ENCODE measurements around the gene LGALS9B.
"Not testable (repeated sequence)": the region's sequence is repeated elsewhere in the genome, so short reads cannot be mapped to it uniquely, and the experiment has no call there.

The LGALS9B gene

GRCh38 chr17:20466553-20466952 lies 786 bp downstream of the LGALS9B start:
- DNase-seq = not testable (repeated sequence)

- DNase-seq = not testable (repeated sequence)
These were observed 1.8 kb downstream of the LGALS9B start for GRCh38 chr17:20465535-20465934.

DNA sequence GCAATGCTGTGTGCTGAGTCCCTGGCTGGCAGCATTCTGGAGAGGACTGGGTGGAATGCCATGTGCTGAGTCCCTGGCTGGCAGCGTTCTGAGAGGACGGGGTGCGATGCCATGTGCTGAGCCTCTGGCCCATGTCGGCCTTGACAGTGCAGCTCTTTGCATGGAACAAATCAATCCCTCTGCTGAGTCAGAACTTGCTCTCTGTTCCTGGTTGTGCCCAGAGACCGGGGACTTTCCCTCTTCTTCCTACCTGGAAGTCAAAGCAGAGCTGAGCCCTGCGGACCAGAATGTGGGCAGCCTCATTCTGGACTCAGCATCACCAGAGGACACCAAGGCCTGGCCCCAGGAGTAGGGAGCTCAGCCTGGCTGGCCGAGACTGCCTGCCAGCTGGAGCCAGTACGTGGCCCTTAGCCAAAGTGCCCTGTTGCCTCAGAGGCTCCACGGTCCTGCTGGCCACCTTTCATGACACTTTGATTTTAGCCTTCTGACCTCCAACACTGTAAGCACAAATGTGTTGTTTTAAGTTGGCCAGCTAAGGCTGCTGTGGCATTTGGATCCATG lies 2.4 kb downstream of the LGALS9B start:
- not testable (repeated sequence) for DNase-seq

DNA sequence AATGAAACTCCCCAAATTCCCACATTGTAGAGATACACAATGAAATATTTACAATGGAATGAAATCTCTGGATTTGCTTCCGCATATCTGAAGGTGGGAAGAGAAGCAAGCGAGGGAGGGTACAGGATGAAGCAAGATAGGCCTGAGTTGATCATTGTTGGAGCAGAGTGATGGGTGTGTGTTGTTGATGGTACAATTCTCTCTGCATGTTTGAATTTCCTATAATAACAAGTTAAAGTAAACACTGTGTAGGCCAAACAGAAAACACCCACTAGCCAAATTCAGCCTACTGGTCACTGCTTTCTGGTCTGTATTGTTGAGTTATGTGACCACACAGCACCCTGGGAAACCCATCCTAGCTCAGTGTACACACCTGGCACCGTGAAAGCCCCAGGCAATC lies 5.2 kb downstream of the LGALS9B start:
- not testable (repeated sequence) for DNase-seq

DNA sequence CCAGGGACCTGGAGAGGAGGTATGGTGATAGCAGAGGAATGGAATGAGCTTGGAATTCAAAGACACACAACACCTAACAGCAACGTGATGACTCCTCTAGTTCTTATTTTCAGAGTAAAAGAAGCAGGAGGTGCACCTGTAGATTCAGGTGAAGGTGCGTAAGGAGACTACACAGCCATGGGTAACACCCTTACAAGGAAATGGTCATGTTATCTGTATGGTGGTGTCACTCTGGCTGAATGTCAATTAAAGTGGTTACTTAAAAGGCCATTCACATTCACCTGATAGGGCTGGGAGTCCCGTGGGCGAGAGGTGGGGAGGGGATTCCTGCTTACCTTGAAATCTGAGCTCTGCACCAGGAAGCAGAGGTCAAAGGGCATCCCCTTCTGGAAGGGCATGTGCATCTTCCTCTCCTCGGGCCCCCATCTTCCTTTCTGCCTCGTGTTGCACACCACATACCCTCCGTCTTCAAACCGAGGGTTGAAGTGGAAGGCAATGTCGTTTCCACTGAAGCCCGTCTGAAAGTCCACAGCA lies 9.4 kb downstream of the LGALS9B start:
- DNase-seq = not testable (repeated sequence)

- not testable (repeated sequence) for DNase-seq
These were observed 12.2 kb downstream of the LGALS9B start for GRCh38 chr17:20455106-20455505.

GRCh38 chr17:20453820-20454434 lies 13.4 kb downstream of the LGALS9B start:
- DNase-seq = not testable (repeated sequence)

DNA sequence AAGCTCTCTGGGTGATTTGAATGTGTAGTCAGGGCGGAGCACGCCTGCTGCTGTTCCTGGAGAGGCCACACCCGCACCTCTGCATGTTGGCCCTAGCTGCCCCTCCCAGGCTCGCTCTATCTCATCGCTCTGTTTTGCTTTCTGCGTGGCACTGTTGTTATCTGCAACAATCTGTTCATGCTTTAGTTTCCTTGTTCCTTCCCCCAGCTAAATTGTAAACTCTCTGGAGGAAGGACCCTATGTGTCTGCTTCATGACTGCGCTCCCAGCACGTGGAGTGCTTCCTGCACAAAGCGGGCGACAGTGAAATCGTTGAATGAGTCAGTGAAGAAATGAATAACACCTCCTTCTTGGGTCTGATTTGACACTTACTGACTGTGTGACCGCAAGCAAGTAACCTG lies 16.5 kb downstream of the LGALS9B start:
- not testable (repeated sequence) for DNase-seq

DNA sequence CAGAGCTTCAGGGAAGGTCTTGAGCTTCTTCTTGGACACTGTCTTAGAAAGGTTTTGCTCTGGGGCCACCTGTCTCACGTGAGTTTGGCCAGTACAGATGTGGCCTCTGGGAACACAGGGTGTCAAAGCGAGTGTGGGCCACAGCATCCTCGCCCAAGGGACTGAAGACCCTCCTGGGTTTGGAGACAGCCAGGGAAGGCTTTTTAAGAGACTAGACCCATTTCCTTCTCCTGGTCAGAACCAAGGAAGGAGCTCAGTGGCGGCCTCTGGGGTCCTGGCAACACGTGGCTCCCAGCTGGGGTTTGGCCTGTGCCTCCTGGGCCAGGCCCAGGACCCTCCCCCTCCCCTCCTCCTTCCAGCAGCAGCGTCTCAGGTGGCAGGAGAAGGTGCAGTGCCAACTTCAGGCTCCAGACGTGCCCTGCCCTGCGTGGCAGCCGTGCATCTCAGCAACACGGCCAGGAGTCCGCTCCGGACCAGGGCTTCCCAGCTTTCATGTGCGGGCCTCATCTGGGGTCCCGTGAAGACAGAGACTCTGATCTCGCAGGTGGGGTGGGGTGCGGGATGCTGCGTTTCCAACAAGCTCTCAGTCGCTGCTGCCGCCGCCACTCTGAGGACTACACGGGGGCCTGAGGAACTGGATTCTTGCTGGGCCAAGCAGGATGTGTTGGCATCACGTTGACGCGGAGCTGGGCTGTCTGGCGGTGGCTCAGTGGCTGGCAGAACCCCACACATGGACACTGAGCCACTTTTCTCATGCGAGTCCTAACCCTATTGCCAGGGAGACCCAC lies 19.6 kb downstream of the LGALS9B start:
- not testable (repeated sequence) for DNase-seq

- not testable (repeated sequence) for DNase-seq
These were observed 20.4 kb downstream of the LGALS9B start for GRCh38 chr17:20446895-20447294.

DNA sequence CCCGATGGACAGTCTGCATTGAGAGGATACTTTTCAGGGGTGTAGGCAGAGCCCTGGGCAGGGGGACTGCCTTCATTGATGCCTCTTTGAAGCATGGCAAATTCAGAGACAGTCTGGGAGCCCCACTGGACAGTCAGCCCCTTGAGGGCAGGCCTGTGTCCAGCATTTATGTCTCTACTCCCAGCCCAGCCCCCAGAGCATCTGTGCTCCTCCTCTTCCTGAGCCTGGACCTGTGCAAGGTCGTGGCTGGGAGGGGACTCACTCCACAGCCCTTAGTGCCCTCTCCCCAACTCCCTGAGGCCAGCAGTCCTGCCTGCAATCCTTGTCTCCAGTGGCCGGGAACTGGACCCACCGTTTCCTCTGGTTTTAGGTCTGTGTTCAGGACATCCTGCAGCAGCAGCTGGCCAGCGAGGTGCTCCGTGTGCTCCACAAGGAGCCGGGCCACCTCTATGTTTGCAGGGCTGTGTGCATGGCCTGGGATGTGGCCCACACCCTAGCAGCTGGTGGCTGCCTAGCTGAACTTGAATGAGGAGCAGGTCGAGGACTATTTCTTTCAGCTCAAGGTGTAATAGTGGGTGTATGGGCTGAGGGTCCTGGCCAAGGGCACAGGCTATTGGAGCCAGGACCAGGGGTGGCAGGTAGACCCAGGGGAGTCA lies 22.6 kb downstream of the LGALS9B start:
- DNase-seq = not testable (repeated sequence)

DNA sequence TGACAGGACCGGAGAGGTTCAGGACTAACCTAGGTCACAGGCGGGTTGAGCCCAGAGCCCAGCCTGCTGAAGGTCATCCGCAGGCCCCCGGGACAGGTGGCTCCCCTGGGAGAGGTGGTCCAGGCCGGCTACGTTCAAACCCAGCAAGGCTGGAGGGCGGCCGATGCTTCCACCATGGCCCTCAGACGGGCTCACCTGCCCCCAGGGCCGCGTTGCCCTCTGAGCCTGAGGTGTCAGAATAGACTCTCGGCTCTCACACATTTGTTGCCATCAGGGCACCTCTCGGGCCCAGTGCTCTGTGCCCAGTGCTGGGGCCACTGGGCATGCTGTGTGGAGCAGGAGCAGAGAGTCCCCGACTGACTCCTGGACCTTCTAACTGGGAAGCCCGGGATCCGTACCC lies 23.2 kb downstream of the LGALS9B start:
- DNase-seq = not testable (repeated sequence)

- not testable (repeated sequence) for DNase-seq
These were observed 23.7 kb downstream of the LGALS9B start for GRCh38 chr17:20443632-20444031.

DNA sequence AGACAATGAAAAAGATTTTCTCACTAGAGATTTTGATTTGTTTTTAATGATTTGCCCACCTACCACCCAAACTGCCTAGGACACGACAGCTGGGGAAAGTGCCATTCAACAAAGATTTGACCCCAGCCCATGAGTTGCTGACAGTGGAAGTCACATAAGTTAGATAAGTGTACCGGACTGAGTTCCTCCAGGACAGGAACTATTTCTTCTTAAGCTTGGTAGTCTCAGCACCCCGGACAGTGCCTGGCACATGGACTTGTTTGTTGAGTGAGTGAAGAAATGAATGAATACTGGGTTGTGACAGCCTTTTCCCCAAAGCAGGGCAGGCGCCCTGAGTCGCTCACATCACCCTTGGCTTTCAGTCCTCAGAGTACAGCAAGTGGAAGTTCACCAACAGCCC lies 26.7 kb downstream of the LGALS9B start:
- not testable (repeated sequence) for DNase-seq

GRCh38 chr17:20435166-20435565 lies 32.2 kb downstream of the LGALS9B start:
- not testable (repeated sequence) for DNase-seq

- not testable (repeated sequence) for DNase-seq
These were observed 34.0 kb downstream of the LGALS9B start for GRCh38 chr17:20433382-20433781.

DNA sequence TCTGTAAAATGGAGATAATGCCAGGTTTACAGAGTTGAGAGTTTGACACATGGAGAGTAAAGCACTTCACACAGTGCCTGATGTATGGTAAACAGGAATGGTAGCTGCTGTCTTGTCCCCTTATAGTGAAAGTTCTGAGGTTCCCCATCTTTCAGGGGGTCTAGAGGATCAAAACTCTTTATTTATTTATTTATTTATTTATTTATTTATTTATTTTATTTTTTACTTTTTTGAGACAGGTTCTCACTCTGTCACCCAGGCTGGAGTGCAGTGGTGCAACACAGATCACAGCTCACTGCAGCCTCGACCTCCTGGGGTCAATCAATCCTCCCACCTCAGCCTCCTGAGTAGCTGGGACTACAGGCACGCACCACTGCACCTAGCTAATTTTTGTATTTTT lies 40.1 kb downstream of the LGALS9B start:
- DNase-seq = not testable (repeated sequence)

DNA sequence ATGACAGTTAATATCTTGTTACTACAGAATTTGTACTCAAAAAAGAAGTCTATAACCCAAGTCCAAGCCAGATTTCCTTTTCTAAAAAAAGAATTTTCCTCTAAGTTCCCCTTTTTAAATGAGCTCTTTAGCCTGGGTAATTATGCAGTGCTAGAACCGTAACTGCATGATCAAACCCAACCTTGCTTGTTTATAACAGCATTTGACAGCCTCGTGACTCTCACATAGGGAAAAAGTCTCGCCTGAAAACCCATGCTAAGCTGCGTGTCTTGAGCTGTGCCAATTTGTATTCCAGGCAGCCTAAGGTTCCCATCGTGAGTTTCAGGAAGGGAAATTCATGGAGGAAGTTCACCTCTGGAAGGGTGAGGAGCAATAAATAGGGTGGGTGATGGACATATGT lies 44.5 kb downstream of the LGALS9B start:
- DNase-seq = not testable (repeated sequence)

DNA sequence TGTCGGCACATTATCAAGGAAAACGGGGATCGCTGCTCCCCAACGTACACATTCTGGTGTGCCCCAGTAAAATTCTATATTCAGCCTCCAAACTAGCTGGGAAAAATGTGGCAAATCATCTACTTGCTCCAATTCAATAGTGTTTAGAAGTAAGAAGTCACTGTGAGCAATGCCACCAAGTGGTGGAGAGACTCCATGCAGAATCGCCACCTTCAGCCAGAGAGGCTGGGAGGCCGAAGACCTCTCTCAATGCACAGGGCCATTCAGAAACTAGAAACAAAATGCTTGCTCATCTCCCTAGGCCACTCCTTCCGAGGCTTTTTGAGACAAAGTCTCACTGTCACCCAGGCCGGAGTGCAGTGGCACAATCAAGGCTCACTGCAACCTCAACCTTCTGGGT lies 48.5 kb downstream of the LGALS9B start:
- not testable (repeated sequence) for DNase-seq

GRCh38 chr17:20417492-20418080 lies 49.8 kb downstream of the LGALS9B start:
- DNase-seq = not testable (repeated sequence)

DNA sequence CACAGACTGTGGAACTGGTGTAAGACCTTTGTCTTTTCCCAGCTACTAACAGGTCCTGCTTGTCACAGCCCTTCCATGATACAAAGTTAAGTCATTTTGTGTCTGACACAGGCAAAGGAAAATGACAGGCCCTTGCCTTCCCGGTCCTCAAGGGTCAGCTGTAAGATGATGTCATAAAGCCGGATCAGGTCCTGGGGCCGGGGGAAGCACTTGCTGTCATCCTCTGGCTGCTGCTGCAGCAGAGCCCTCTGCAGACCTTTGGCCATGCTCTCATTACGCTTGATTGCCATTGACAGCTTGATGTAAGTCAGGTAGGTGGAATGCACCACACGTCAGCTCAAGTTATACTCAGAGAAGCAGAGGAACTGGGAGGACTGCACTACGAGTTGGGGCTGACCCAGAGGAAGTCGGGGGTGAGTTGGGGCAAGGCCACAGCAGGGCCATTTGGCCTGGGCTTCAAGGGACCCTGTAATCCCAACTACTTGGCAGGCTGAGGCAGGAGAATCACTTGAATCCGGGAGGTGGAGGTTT lies 50.9 kb downstream of the LGALS9B start:
- DNase-seq = not testable (repeated sequence)

- DNase-seq = not testable (repeated sequence)
These were observed 51.9 kb downstream of the LGALS9B start for GRCh38 chr17:20415479-20415878.
